Occipital lobe (tissue), 2 donors: ENCODE measurements around the gene ANAPC4. TPM values are rescaled to one million over a fixed set of nuclear protein-coding genes. Genes with fewer than 3 reads are reported as not detected.
"Not testable (repeated sequence)": the region's sequence is repeated elsewhere in the genome, so short reads cannot be mapped to it uniquely, and the experiment has no call there.

ENCODE experiments used
- DNase-seq: peaks from one replicate; lab custom pipeline; 2025; lab: John Stamatoyannopoulos, UW
- total RNA-seq: library from RNA; depleted of rRNA; stranded (reverse); fragments of >200 nt; gene quantifications from one replicate; pipeline ENCODE4 v1.2.3, GENCODE V29; 2014

Gene ANAPC4
- total RNA-seq: 52.7 TPM

DNA sequence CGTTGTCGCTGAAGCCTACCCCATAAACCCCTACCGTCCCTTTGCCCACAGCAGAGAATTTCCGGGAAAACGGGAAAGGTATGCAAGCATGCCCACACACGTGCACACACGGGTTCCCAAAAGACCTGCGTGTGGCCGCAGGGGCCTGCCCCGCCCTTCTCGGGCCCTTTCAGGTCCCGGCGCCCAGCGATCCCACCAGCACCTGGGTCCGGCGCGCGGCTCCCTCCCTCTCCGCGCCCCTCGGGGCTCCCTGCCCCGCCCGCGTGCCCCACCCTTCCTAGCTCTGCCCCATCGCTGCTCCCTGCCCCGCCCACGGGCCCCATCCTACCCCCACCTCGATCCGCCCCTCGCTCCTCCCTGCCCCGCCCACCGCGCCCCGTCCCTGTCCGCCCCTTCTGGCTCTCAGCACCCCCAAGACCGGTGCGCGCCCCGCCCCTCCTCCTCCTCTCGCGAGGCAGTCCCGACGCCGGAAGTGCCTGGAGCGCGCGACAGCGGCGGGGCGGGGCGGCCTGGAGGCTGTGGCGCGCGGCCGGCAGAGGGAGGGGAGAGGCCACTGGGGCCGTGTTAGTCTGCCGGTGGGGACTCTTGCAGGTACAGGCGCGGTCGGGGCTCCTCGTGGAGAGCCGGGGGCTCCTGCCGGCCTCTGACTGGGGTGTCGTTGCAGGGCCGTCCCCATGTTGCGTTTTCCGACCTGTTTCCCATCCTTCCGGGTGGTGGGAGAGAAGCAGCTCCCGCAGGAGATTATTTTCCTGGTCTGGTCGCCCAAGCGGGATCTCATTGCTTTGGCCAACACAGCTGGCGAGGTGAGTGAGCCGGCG is at the start of gene ANAPC4:
Gene ANAPC4, plus strand, starts transcription at position 510 of the 818 bp plus-strand sequence. Its CDS starts 165 bp downstream, at position 675.
- DNase-seq: peak; percentile 86

DNA sequence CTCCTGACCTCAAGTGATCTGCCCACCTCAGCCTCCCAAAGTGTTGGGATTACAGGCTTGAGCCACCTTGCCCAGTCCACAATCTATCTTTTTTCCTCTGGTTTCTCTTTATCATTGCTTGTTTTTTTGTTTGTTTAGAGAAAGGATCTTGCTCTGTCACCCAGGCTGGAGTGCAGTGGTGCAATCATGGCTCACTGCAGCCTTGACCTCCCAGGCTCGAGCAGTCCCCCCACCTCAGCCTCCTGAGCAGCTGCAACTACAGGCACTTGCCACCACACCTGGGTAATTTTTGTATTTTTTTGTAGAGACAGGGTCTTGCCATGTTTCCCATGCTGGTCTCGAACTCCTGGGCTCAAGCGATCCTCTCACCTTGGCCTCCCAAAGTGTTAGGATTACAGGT is 48.6 kb upstream of the ANAPC4 start:
- DNase-seq: not testable (repeated sequence)

DNA sequence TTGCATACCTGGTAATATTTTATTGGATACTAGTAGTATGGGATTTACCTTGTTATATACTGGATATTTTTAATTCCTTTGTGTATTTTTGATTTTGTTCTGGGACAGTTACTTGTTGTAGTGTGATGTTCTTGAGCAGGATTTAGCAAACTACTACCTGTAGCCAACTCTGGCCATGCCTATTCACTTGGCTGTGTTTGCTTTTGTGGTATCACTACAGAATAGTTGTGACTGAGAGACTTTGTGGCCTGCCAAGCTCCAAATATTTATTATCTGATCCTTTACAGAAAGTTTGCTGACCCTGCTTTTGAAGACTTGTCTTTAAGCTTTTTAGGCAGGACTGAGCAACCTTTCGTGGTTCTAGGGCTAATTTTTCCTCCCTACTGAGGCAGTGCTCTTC is 46.7 kb upstream of the ANAPC4 start:
- DNase-seq: no peak

DNA sequence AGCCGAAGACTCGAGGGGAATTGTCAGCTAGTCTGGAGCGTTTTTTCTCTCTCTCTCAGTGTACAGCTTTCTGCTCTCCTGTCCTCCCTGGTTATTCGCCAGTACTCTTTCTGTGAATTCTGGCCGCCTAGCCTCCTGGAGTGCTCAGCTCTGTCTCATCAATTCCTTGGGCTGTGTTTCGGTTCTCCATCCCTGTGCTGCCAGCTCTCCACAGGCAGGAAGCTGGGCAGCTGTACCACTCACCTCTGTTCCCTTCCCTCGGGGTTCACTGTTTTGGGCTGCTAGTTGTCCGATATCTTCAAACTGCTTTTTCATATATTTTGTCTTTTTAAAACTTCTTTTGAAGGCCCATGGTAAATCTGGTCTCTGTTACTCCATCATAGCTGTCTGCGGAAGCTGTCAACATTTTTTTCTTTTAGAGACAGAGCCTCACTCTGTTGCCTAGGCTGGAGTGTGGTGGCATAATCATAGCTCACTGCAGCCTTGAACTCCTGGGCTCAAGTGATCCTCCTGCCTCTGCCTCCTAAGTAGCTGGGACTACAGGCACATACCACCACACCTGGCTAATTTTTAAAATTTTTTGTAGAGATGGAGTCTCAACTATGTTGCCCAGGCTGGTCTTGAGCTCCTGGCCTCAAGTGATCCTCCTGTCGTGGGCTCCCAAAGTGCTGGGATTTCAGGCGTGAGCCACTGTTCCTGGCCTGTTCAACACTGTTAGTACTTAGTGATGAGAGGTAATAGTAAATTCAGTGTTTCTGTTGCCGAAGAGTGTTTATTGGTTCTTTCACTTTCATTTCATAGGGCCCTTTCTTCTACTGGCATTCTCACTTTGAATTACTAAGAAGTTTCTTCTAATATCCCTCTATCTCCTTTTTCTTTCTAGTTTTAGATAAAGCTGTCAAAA is 45.9 kb upstream of the ANAPC4 start:
- no peak for DNase-seq

DNA sequence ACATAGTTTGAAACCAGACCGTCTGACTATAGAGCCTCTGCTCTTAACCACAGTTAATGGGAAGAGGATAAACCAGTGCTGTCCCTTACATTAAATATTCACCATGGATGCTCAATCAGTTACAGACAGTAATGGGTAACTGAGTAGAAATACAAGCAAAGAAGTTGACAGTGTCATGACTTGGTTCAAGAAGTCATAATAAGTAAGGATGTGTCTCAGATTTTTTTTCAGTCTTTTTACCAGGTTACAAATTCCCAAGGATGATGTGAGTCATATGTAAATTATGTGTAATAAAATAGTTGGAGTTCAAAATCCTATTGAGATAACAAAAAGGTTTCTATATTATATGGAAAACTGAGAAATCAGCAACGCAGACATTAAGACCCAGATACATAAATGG is 33.4 kb upstream of the ANAPC4 start:
- DNase-seq: no peak

GRCh38 chr4:25345744-25346143 is 31.3 kb upstream of the ANAPC4 start:
- no peak for DNase-seq

DNA sequence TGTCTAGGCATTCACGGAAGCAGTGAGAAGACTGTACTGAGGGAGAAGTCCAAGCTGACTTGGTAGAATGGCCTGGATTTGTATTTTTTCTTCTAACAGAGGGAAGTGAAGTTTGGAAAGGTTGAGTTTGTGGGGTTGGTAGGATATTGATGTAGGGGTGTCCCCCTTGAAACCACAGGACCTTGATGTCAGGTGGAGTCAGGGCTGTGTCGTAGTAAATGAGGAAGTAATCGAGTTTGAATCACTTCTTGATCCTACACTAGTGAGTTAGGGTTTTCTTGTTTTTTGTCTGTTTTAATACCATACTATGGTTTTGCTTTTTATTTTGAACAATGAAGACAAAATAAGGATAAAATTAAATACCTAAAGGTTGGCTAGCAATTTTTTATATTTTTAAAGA is 30.1 kb upstream of the ANAPC4 start:
- no peak for DNase-seq

DNA sequence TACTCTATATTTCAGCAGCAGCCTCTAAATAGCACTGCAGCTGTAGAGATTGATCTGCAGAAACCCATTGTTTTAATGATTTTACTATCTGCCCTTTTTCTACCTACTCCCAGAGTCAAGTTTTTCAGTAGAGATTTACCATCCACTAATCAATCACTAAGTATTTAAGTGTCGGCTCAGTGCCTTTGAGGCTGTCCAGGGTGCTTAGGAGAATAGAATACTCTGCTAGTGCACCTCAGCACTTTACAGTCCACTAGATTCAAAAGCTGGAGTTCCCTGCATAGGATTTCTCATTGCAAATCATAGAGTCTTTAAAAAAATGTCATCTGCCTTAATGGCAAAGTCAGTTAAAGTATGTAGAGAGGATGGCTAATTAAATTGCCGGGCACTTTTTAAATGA is 29.6 kb upstream of the ANAPC4 start:
- DNase-seq: no peak

GRCh38 chr4:25347971-25348370 is 29.1 kb upstream of the ANAPC4 start:
- DNase-seq: no peak

- no peak for DNase-seq
These were observed 26.5 kb upstream of the ANAPC4 start for GRCh38 chr4:25350561-25350960.

- no peak for DNase-seq
These were observed 25.2 kb upstream of the ANAPC4 start for GRCh38 chr4:25351777-25352416.

GRCh38 chr4:25356068-25356467 is 21.0 kb upstream of the ANAPC4 start:
- no peak for DNase-seq

GRCh38 chr4:25358515-25359275 is 18.4 kb upstream of the ANAPC4 start:
- DNase-seq: no peak

GRCh38 chr4:25361253-25361652 is 15.8 kb upstream of the ANAPC4 start:
- DNase-seq: no peak

GRCh38 chr4:25367004-25367621 is 9.9 kb upstream of the ANAPC4 start:
- DNase-seq: no peak

DNA sequence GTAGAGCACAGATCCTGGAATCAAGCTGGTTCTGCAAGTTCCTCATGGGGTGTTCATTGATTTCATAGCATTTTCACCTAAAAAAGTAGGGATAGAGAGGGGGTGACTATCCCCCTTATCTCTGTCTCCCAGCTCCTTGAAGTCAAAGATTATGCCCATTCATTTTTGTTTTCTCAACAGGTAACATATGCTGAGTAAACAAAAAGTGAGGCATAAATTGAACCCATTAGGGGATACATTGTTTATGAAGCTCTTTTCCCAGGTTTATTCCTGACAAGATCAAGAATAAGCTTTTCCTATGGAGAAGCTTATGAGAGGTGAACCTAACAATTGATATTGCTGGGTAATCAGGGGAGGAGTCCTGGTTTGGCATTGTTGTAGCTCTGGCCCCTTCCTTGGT is 9.2 kb upstream of the ANAPC4 start:
- DNase-seq: no peak

GRCh38 chr4:25368315-25368714 is 8.7 kb upstream of the ANAPC4 start:
- no peak for DNase-seq

DNA sequence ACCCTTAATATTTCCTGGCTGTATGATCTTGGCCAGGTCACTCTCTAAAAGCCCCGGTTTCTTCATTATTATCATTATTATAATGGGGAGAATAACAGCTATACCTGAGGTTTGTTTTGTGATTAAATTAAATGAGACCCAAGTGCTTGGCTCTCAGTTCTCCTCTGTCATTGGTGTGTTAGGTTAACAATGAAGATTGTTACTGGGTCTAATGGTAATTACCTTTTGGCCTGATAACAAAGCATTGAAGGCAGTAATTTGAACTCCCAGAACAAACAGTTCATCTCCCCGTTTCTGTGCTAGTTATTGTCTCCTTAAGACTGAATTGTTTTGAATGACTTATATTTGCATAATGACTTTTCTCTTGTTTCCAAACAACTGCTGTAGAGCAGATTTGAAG is 6.8 kb upstream of the ANAPC4 start:
- no peak for DNase-seq

DNA sequence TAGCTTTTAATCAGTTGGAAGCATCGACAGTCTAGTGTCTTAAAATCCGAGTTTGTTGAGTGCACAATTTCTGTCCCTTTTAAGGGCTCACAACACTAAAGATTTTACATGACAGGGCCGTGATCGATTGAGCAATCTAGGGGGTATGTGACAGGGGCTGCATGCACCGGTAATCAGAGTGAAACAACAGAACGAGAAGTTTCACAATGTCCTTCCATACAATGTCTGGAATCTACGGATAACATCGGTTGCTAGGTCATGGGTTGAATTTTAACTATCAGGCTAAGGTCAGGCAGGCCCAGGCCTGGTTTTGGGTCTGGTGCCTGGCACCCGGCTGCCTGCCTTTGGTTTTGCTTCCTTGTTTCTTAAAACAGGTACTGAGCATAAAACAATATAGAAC is 4.5 kb upstream of the ANAPC4 start:
- DNase-seq: not testable (repeated sequence)

DNA sequence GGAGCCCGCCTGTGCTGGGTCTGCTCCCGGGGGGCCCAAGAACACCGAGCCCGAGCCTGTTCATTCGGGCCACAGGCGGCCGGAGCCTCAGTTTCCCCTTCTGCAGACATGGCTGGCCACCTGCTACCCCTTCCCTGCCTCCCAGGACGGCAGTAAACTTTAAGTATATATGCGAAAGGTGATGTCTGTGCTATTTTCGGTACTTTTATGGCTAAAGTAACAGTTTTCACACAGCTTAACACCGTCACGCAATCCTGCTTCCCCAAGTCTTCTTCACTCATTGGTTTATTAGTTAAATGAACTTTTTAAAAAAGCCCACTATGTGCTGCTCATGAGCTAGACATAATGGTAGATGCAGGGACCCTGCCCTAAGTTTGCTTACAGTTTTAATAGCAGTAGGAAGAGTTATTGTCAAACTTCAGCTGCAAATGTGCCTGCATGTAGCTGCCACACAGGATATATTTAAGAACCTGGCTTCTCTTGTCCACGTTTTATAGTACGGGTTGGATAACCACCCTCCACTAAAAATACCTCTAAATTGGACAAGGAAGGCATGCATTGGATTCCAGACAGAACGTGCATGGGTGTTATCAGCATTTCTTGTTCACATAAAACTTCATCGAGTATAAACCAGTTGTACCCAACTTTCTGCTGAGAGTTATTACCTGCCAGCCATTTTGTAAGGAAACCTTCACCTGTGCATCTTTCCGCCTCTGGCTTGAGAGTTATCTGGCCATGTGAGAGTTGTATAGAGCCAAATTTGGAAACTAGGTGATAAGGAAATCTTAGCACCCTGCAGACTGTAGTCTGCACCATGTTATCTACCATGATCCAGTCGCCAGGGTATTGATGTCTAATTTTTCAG is 741 bp downstream of the ANAPC4 start:
- no peak for DNase-seq
